Bronchial epithelial cell (primary cell): ENCODE data around the gene TRPM3. TPM values are rescaled to one million over a fixed set of nuclear protein-coding genes. Genes with fewer than 3 reads are reported as not detected.

Experiments
- DNase-seq: peaks from one replicate; pipeline ENCODE4 v3.0.0-alpha.2; 2010; ENCODE audit warnings: low read depth
- FAIRE-seq: peaks from 2 replicates; lab custom pipeline; 2011; peaks lifted over from hg19 to GRCh38; lab: Jason Lieb, UNC
- H3K27me3 ChIP-seq: 2 replicates; pipeline ENCODE4 v1.5.1; 2011; ENCODE audit warnings: low read length; ENCODE audit not compliant: control insufficient read depth, insufficient read depth
- H3K36me3 ChIP-seq: 2 replicates; pipeline ENCODE4 v1.5.1; 2011; ENCODE audit warnings: low read length; ENCODE audit not compliant: control insufficient read depth, insufficient read depth
- H3K4me3 ChIP-seq: 2 replicates; pipeline ENCODE4 v1.5.1; 2011; ENCODE audit warnings: mild to moderate bottlenecking, low read depth, low read length, control low read depth
- CTCF ChIP-seq: IDR thresholded peaks from 2 replicates; pipeline ENCODE4 v1.5.1; 2011; ENCODE audit warnings: mild to moderate bottlenecking, moderate library complexity, low read length, control low read depth, inconsistent platforms; ENCODE audit not compliant: insufficient read depth, severe bottlenecking
- total RNA-seq: library from RNA; depleted of rRNA; stranded (reverse); fragments of >200 nt; gene quantifications from 2 replicates; pipeline ENCODE4 v1.2.1, GENCODE V29; 2014

The TRPM3 gene
- total RNA-seq, 1 donor from 2014 or later: not detected

GRCh38 chr9:71052287-71052686, 69.1 kb downstream of the TRPM3 start:
- H3K36me3 ChIP-seq: no peaks in the 10 kb centered on the region
- H3K4me3 ChIP-seq: no peak overlapping the region
- no peak for DNase-seq
- H3K27me3 ChIP-seq: no peaks in the 10 kb centered on the region
- FAIRE-seq: no peak
- TF ChIP-seq CTCF: no peak

GRCh38 chr9:71048280-71048679, 73.1 kb downstream of the TRPM3 start:
- TF ChIP-seq CTCF: no peak
- Histone ChIP-seq H3K36me3 (no peaks in the 10 kb centered on the region), H3K4me3 (no peak overlapping the region), H3K27me3 (no peaks in the 10 kb centered on the region)
- no peak for DNase-seq
- no peak for FAIRE-seq

- DNase-seq: no peak
- FAIRE-seq: no peak
- no peak overlapping the region for H3K4me3 ChIP-seq
- TF ChIP-seq CTCF: no peak
- peaks cover 1% of the 10 kb centered on the region for H3K27me3 ChIP-seq
- H3K36me3 ChIP-seq: no peaks in the 10 kb centered on the region
These were observed 78.9 kb downstream of the TRPM3 start for GRCh38 chr9:71042448-71042990.

- H3K4me3 ChIP-seq: no peak overlapping the region
- H3K27me3 ChIP-seq: peaks cover 1% of the 10 kb centered on the region
- TF ChIP-seq CTCF: no peak
- DNase-seq (no peak), FAIRE-seq (no peak)
- H3K36me3 ChIP-seq: no peaks in the 10 kb centered on the region
These were observed 83.9 kb downstream of the TRPM3 start for GRCh38 chr9:71037521-71037920.

- Histone ChIP-seq H3K36me3 (no peaks in the 10 kb centered on the region), H3K27me3 (peaks cover 1% of the 10 kb centered on the region), H3K4me3 (no peak overlapping the region)
- DNase-seq (peak; percentile 58), FAIRE-seq (no peak)
- no peak for TF ChIP-seq CTCF
These were observed 84.9 kb downstream of the TRPM3 start for GRCh38 chr9:71036501-71036900.

GRCh38 chr9:71032779-71033178, 88.6 kb downstream of the TRPM3 start:
- FAIRE-seq: no peak
- H3K4me3 ChIP-seq: no peak overlapping the region
- H3K27me3 ChIP-seq: no peaks in the 10 kb centered on the region
- DNase-seq: no peak
- no peak for TF ChIP-seq CTCF
- no peaks in the 10 kb centered on the region for H3K36me3 ChIP-seq
